ENCODE data around the gene LRRC56. TPM values are rescaled to one million over a fixed set of nuclear protein-coding genes. Genes with fewer than 3 reads are reported as not detected.

The LRRC56 gene
- total RNA-seq, 2 donors from 2014 or later: 3.0 to 4.3 TPM

DNA sequence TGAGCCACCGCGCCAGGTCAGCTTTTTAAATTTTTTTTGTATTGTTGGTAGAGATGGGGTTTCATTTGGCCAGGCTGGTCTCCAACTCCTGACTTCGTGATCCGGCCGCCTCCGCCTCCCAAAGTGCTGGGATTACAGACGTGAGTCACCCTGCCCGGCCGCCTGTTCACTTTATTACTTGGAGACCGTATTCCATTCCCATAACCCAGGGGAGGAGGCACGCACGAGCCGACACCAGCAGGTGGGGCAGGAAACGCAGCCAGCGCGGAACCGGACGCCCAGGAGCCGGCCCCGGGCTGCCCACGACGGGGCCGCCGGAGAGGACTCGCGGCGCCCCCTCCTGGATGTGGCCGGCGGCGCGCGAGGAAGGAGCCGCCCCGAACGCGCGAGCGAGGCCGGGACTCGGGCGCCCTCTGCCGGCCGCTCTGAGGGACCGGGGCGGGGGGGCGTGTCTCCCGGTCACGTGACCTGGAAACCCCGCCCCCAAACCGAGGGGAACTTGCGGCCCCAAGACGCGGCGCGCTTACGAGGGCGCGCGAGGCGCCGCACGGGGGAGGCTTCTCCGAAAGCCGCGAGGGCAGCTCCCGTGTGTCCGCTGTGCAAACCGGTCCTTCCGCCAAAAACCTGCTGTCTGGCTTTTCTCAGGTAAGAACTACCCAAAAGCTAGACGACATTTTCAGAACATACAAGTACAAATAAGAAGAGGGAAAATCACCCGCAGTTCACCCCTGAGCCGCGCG is 18.7 kb upstream of the LRRC56 start:
- Mint-ChIP-seq H3K4me3 (no peak overlapping the region), H3K9me3 (peaks cover 37% of the 10 kb centered on the region), H3K27me3 (ENCODE audit: insufficient read depth) (peaks cover 4% of the 10 kb centered on the region), H3K36me3 (ENCODE audit: low read depth) (peaks cover 28% of the 10 kb centered on the region), H3K27ac (no peak overlapping the region), H3K4me1 (no peaks in the 10 kb centered on the region)
- Histone ChIP-seq H3K4me3 (ENCODE audit: low read length) (peak overlapping the region; percentile 56), H3K27ac (ENCODE audit: low read depth, low read length) (no peak overlapping the region), H3K4me1 (ENCODE audit: control insufficient read depth, insufficient read depth, low read length) (no peaks in the 10 kb centered on the region), H3K36me3 (ENCODE audit: control insufficient read depth, insufficient read depth, low read length) (peaks cover 10% of the 10 kb centered on the region), H3K9ac (ENCODE audit: extremely low read depth, low read length, poor library complexity, severe bottlenecking) (no peak overlapping the region), H3K9me3 (ENCODE audit: control insufficient read depth, low read length) (peaks cover 15% of the 10 kb centered on the region), H3K27me3 (ENCODE audit: control insufficient read depth, insufficient read depth, low read length, poor library complexity, severe bottlenecking) (no peaks in the 10 kb centered on the region)
- WGBS, 2 experiments (ENCODE audit: insufficient coverage in 1 of 2, insufficient read length in 1 of 2): 35 to 58% methylated on average over 38 to 74 of the region's 74 CpGs
- TF ChIP-seq CTCF (conservative IDR thresholded peaks at IDR 0.05): peak; percentile 100
- peak; percentile 92 for DNase-seq

DNA sequence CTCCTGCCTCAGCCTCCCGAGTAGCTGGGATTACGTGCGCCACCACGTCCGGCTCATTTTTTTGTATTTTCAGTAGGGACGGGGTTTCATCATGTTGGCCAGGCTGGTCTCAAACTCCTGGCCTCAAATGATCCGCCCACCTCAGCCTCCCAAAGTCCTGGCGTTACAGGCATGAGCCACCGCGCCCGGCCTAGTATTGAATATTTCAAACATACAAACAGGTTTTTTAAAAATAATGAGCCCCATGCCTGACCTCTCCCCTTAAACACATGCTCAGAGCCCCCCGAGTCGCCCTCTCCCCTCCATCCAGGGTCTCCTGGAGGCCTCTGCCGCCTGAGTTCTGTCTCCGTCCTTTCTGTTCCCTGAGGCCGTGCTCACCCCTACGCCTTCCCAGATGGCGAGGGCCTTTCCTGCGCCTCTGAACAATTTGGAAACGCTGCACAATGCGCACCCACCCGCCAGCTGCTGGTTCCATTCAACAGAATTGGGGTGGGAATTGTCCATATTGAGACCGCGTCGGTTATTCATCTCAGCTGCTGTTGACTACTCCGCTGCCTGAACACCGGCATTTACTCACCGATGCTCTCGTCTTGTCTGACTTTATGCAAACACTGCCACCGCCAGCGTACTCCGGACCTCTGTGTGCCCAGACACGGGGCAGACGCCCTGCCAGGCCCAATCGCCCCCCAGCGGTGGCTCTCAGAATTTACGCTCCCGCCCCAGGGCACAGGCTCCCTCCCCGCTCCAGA is 16.7 kb upstream of the LRRC56 start:
- 92 to 96% methylated on average over 35 to 39 of the region's 39 CpGs for WGBS, 2 experiments (ENCODE audit: insufficient coverage in 1 of 2, insufficient read length in 1 of 2)
- Histone ChIP-seq H3K27me3 (ENCODE audit: control insufficient read depth, insufficient read depth, low read length, poor library complexity, severe bottlenecking) (no peaks in the 10 kb centered on the region), H3K4me3 (ENCODE audit: low read length) (no peak overlapping the region), H3K27ac (ENCODE audit: low read depth, low read length) (no peak overlapping the region), H3K4me1 (ENCODE audit: control insufficient read depth, insufficient read depth, low read length) (no peaks in the 10 kb centered on the region), H3K9ac (ENCODE audit: extremely low read depth, low read length, poor library complexity, severe bottlenecking) (no peak overlapping the region), H3K36me3 (ENCODE audit: control insufficient read depth, insufficient read depth, low read length) (no peaks in the 10 kb centered on the region), H3K9me3 (ENCODE audit: control insufficient read depth, low read length) (peaks cover 15% of the 10 kb centered on the region)
- Mint-ChIP-seq H3K4me3 (no peak overlapping the region), H3K27ac (no peak overlapping the region), H3K27me3 (ENCODE audit: insufficient read depth) (peaks cover 4% of the 10 kb centered on the region), H3K9me3 (peaks cover 40% of the 10 kb centered on the region), H3K4me1 (no peaks in the 10 kb centered on the region), H3K36me3 (ENCODE audit: low read depth) (peaks cover 16% of the 10 kb centered on the region)
- DNase-seq: no peak
- TF ChIP-seq CTCF (conservative IDR thresholded peaks at IDR 0.05): peak; percentile 52

GRCh38 chr11:521177-521688 is 16.1 kb upstream of the LRRC56 start:
- no peak overlapping the region for H3K4me3 ChIP-seq (ENCODE audit: low read length)
- peaks cover 35% of the 10 kb centered on the region for H3K9me3 Mint-ChIP-seq
- no peak for DNase-seq
- H3K27me3 Mint-ChIP-seq (ENCODE audit: insufficient read depth): peaks cover 4% of the 10 kb centered on the region
- no peaks in the 10 kb centered on the region for H3K4me1 Mint-ChIP-seq
- peaks cover 11% of the 10 kb centered on the region for H3K36me3 Mint-ChIP-seq (ENCODE audit: low read depth)
- TF ChIP-seq CTCF (conservative IDR thresholded peaks at IDR 0.05): no peak
- no peak overlapping the region for H3K27ac Mint-ChIP-seq
- no peaks in the 10 kb centered on the region for H3K4me1 ChIP-seq (ENCODE audit: control insufficient read depth, insufficient read depth, low read length)
- H3K9me3 ChIP-seq (ENCODE audit: control insufficient read depth, low read length): peaks cover 11% of the 10 kb centered on the region
- H3K27me3 ChIP-seq (ENCODE audit: control insufficient read depth, insufficient read depth, low read length, poor library complexity, severe bottlenecking): no peaks in the 10 kb centered on the region
- H3K4me3 Mint-ChIP-seq: no peak overlapping the region
- H3K9ac ChIP-seq (ENCODE audit: extremely low read depth, low read length, poor library complexity, severe bottlenecking): no peak overlapping the region
- WGBS, 2 experiments (ENCODE audit: insufficient coverage in 1 of 2, insufficient read length in 1 of 2): 91 to 98% methylated on average over 7 to 10 of the region's 10 CpGs
- H3K36me3 ChIP-seq (ENCODE audit: control insufficient read depth, insufficient read depth, low read length): no peaks in the 10 kb centered on the region
- no peak overlapping the region for H3K27ac ChIP-seq (ENCODE audit: low read depth, low read length)
